K562 (cell line): Measurements from ENCODE around the gene APBA2. TPM values are rescaled to one million over a fixed set of nuclear protein-coding genes. Genes with fewer than 3 reads are reported as not detected.

Experiments
- ATAC-seq: fragments of 200-7000 bp; cut with Tn5 transposase; 3 replicates; pipeline ENCODE4 v1.9.1; 2020; ENCODE audit warnings: moderate library complexity
- BruUV-seq: library from RNA; stranded (reverse); fragments of 400-500 nt; replicated peaks from 2 replicates; lab custom pipeline; 2021; lab: Mats Ljungman, UMichigan
- CTCF ChIA-PET: fragments of 300-600 bp; formaldehyde crosslinking; extraction: SDS; loops from one replicate; lab custom pipeline; 2021; ENCODE audit warnings: low intra/inter-chr PET ratio; lab: Yijun Ruan, JAX
- POLR2A ChIA-PET: fragments of 300-600, 350-650 bp; sonication (Branson Sonifier 250); formaldehyde crosslinking; extraction: SDS; loops from one replicate; lab custom pipeline; 2021; ENCODE audit warnings: antibody characterized with exemption, inconsistent platforms; lab: Yijun Ruan, JAX
- DNase-seq, 4 experiments: peaks; one replicate each; pipeline versions ENCODE4 v3.0.0 to v3.0.0-alpha.2; 2011 to 2018; ENCODE audit warnings: low spot score in 3 of 4, mixed read lengths in 3 of 4; ENCODE audit errors: extremely low read depth in 1 of 4
- FAIRE-seq: peaks from 2 replicates; lab custom pipeline; 2011; peaks lifted over from hg19 to GRCh38; lab: Jason Lieb, UNC
- H2AFZ ChIP-seq: 2 replicates; pipeline ENCODE4 v1.6.0; 2011; ENCODE audit warnings: low read depth, low read length, control low read depth, inconsistent platforms
- H3K27ac ChIP-seq: fragments of 200-600 bp; 3 replicates; pipeline ENCODE4 v1.8.0; 2011; ENCODE audit warnings: low read depth, mild to moderate bottlenecking, control low read depth, inconsistent platforms, low read length, moderate library complexity, mixed read lengths; ENCODE audit errors: extremely low read depth
- H3K27me3 ChIP-seq, 2 experiments: fragments of 300-600 bp in 1 of 2; 2 replicates in 1 of 2; 3 replicates in 1 of 2; pipeline versions ENCODE4 v1.6.0 to v1.8.0; 2011; ENCODE audit warnings: inconsistent platforms in 2 of 2, low read length in 2 of 2, mild to moderate bottlenecking in 1 of 2, mixed read lengths in 1 of 2, moderate library complexity in 1 of 2; ENCODE audit not compliant: control insufficient read depth in 2 of 2, insufficient read depth in 2 of 2
- H3K36me3 ChIP-seq: fragments of 300-600 bp; 3 replicates; pipeline ENCODE4 v1.8.0; 2011; ENCODE audit warnings: mild to moderate bottlenecking, low read length, inconsistent platforms; ENCODE audit not compliant: control insufficient read depth, insufficient read depth
- H3K4me1 ChIP-seq, 2 experiments: fragments of 200-600 bp in 1 of 2; replicated peaks in 1 of 2; 2 replicates in 1 of 2; 3 replicates in 1 of 2; pipeline versions ENCODE4 v1.5.1 to v1.8.0; 2011; ENCODE audit warnings: inconsistent platforms in 2 of 2, low read length in 2 of 2, mild to moderate bottlenecking in 1 of 2, mixed read lengths in 1 of 2, moderate library complexity in 1 of 2; ENCODE audit not compliant: control insufficient read depth in 2 of 2, insufficient read depth in 2 of 2
- H3K4me2 ChIP-seq: 2 replicates; pipeline ENCODE4 v1.6.1; 2011; ENCODE audit warnings: low read length, control low read depth, inconsistent platforms, mixed read lengths; ENCODE audit not compliant: insufficient read depth
- H3K4me3 ChIP-seq: fragments of 200-600 bp; sonication (generic), shearing (Covaris generic); 2 replicates; pipeline ENCODE4 v1.5.1; 2016; ENCODE audit warnings: control low read depth, inconsistent platforms
- H3K79me2 ChIP-seq: fragments of 200-600 bp; 3 replicates; pipeline ENCODE4 v1.8.0; 2011; ENCODE audit warnings: low read length, inconsistent platforms; ENCODE audit not compliant: control insufficient read depth, insufficient read depth
- H3K9ac ChIP-seq, 2 experiments: 2 replicates each; pipeline versions ENCODE4 v1.6.0 to v1.6.1; 2011; ENCODE audit warnings: low read depth in 2 of 2, low read length in 2 of 2, control low read depth in 1 of 2, inconsistent platforms in 1 of 2, mild to moderate bottlenecking in 1 of 2, mixed read lengths in 1 of 2; ENCODE audit not compliant: insufficient read depth in 1 of 2
- H3K9me1 ChIP-seq: one replicate; pipeline ENCODE4 v1.6.0; 2011; ENCODE audit warnings: inconsistent platforms, mild to moderate bottlenecking, low read length, moderate library complexity; ENCODE audit not compliant: control insufficient read depth, insufficient read depth
- H3K9me3 ChIP-seq: replicated peaks from 2 replicates; pipeline ENCODE4 v1.5.1; 2011; ENCODE audit warnings: low read depth, low read length, inconsistent platforms; ENCODE audit not compliant: control insufficient read depth, insufficient read depth
- H4K20me1 ChIP-seq: replicated peaks from 2 replicates; pipeline ENCODE4 v1.6.1; 2011; ENCODE audit warnings: low read length, inconsistent platforms, mixed read lengths; ENCODE audit not compliant: control insufficient read depth, insufficient read depth
- KLF13 ChIP-seq: fragments of 450-650 bp; IDR thresholded peaks from 2 replicates; pipeline ENCODE4 v1.6.1; 2016; ENCODE audit warnings: missing genetic modification characterization, low read depth, mild to moderate bottlenecking, missing compliant biosample characterization, moderate library complexity, borderline replicate concordance
- POLR2AphosphoS5 ChIP-seq: IDR thresholded peaks from 2 replicates; pipeline ENCODE4 v1.6.1; 2011; ENCODE audit warnings: mild to moderate bottlenecking, low read depth, low read length, moderate library complexity; ENCODE audit not compliant: control insufficient read depth, insufficient read depth
- PTTG1 ChIP-seq: fragments of 450-650 bp; IDR thresholded peaks from 2 replicates; pipeline ENCODE4 v1.6.1; 2016; ENCODE audit warnings: low read depth, mild to moderate bottlenecking, missing genetic modification characterization, missing compliant biosample characterization
- SUPT5H ChIP-seq: fragments of 450-650 bp; IDR thresholded peaks from 2 replicates; pipeline ENCODE4 v1.6.1; 2016
- U2AF2 ChIP-seq: fragments of 200-400 bp; formaldehyde crosslinking; optimal IDR thresholded peaks from 2 replicates; pipeline ENCODE3; 2017; ENCODE audit warnings: low read depth, mild to moderate bottlenecking, low read length
- ZNF224 ChIP-seq: sonication (generic); formaldehyde crosslinking; IDR thresholded peaks from 2 replicates; pipeline ENCODE4 v1.8.0; 2022; ENCODE audit warnings: mild to moderate bottlenecking, missing genetic modification reagents
- ZNF586 ChIP-seq: fragments of 450-650 bp; formaldehyde crosslinking; conservative IDR thresholded peaks from 2 replicates; pipeline ENCODE4 v1.4.0; 2020; ENCODE audit warnings: mild to moderate bottlenecking, moderate library complexity
- ZNF75A ChIP-seq: fragments of 450-650 bp; formaldehyde crosslinking; IDR thresholded peaks from 2 replicates; pipeline ENCODE4 v1.4.0; 2020; ENCODE audit warnings: mild to moderate bottlenecking
- WGBS: fragments of 100-300 bp; shearing (Covaris generic); methylation state at CpG from one replicate; pipeline ENCODE4 v1.1.6; 2016; ENCODE audit warnings: low coverage, mixed read lengths; ENCODE audit not compliant: insufficient coverage; ENCODE audit errors: missing lambda C conversion rate; 5-methylcytosine and 5-hydroxymethylcytosine counted together
- in situ Hi-C: fragments of 300-500 bp; cut with MboI; formaldehyde crosslinking; loops from 4 replicates; pipeline ENCODE4 v1.15.0; 2018; ENCODE audit warnings: inconsistent platforms, mixed read lengths
- intact Hi-C: fragments of 100-400 bp; cut with micrococcal nuclease; formaldehyde crosslinking; loops from 2 replicates; pipeline ENCODE4 v1.14.2; 2022
- polyA plus RNA-seq, 8 experiments: library from polyadenylated mRNA; depleted of rRNA in 4 of 8; stranded (reverse) in 5 of 8; unstranded in 3 of 8; fragments of >200 nt; fragmentation: Nextera tagmentation in 2 of 8; fragmentation: Illumina TruSeq in 1 of 8; extraction: Ambion mirVana in 2 of 8; extraction: Trizol in 1 of 8; gene quantifications; 2 replicates each; pipeline versions ENCODE4 v1.2.1 to v1.2.3, GENCODE V29; 2011 to 2014; ENCODE audit warnings: inconsistent platforms in 1 of 8, missing spikeins in 1 of 8
- total RNA-seq, 7 experiments: library from RNA; depleted of rRNA in 6 of 7; stranded (reverse); fragments of >200 nt in 6 of 7; fragmentation: Illumina TruSeq in 2 of 7; extraction: Trizol in 2 of 7; gene quantifications; 2 replicates each; pipeline versions ENCODE4 v1.2.1 to v1.2.3, GENCODE V29; 2011 to 2021; ENCODE audit warnings: low replicate concordance in 1 of 7
- TF ChIP-seq, protein P1 (sequence below): fragments of 250-450 bp; sonication (Bioruptor Pico); IDR thresholded peaks from 2 replicates; pipeline ENCODE4 v1.5.0; 2021
- TF ChIP-seq, protein P2 (sequence below), 2 experiments: fragments of 450-650 bp; formaldehyde crosslinking in 1 of 2; IDR thresholded peaks; 2 replicates each; pipeline versions ENCODE4 v1.4.0 to v1.6.1; 2014 to 2020; ENCODE audit warnings: mild to moderate bottlenecking in 2 of 2, borderline replicate concordance in 1 of 2, low read depth in 1 of 2

Gene APBA2
- total and polyA plus RNA-seq, 9 of the 15 experiments (the other 6 are each of a cell fraction or from before 2014, with no cell fraction given) = 0.24 to 40.9 (median 25.2) TPM

DNA sequence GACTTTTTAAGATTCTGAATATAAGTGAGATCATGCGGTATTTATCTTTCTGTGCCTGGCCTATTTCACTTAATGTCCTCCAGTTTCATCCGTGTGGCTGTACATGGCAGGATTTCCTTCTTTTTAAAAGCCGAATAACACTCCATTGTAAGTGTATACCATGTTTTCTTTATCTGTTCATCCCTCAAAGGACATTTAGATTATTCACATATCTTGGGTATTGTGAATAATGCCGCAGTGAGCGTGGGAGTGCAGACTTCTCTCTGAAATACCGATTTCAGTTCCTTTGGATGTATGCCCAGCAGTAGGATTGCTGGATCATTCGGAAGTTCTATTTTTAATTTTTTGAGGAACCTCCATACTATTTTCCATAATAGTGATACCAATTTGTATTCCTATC lies 136.1 kb downstream of the APBA2 start:
- Histone ChIP-seq H2AFZ (no peak overlapping the region), H3K4me3 (no peak overlapping the region), H3K4me2 (no peak overlapping the region), H3K9me3 (no peaks in the 10 kb centered on the region), H3K9ac (no peak overlapping the region), H3K4me1 (no peaks in the 10 kb centered on the region; a peak in 1 of 5 replicates), H3K9me1 (no peaks in the 10 kb centered on the region), H3K36me3 (no peaks in the 10 kb centered on the region), H3K27ac (no peak overlapping the region), H3K27me3 (no peaks in the 10 kb centered on the region), H3K79me2 (no peaks in the 10 kb centered on the region), H4K20me1 (no peaks in the 10 kb centered on the region)
- WGBS = 60% methylated on average over 7 of the region's 7 CpGs
- intact Hi-C loops = no loop called here
- ChIA-PET POLR2A (no interaction called here), CTCF (no interaction called here)
- DNase-seq (no peak), ATAC-seq (no peak), FAIRE-seq (no peak)
- in situ Hi-C loops = no loop called here
- BruUV-seq = no TSS peak
- no peak for TF ChIP-seq ZNF586
- no peak for TF ChIP-seq ZNF224 (CRISPR knock-in tag)
- TF ChIP-seq, protein P1, sequence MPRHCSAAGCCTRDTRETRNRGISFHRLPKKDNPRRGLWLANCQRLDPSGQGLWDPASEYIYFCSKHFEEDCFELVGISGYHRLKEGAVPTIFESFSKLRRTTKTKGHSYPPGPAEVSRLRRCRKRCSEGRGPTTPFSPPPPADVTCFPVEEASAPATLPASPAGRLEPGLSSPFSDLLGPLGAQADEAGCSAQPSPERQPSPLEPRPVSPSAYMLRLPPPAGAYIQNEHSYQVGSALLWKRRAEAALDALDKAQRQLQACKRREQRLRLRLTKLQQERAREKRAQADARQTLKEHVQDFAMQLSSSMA (CRISPR knock-in tag) = no peak
- TF ChIP-seq KLF13 (tag) = no peak
- TF ChIP-seq, protein P2, sequence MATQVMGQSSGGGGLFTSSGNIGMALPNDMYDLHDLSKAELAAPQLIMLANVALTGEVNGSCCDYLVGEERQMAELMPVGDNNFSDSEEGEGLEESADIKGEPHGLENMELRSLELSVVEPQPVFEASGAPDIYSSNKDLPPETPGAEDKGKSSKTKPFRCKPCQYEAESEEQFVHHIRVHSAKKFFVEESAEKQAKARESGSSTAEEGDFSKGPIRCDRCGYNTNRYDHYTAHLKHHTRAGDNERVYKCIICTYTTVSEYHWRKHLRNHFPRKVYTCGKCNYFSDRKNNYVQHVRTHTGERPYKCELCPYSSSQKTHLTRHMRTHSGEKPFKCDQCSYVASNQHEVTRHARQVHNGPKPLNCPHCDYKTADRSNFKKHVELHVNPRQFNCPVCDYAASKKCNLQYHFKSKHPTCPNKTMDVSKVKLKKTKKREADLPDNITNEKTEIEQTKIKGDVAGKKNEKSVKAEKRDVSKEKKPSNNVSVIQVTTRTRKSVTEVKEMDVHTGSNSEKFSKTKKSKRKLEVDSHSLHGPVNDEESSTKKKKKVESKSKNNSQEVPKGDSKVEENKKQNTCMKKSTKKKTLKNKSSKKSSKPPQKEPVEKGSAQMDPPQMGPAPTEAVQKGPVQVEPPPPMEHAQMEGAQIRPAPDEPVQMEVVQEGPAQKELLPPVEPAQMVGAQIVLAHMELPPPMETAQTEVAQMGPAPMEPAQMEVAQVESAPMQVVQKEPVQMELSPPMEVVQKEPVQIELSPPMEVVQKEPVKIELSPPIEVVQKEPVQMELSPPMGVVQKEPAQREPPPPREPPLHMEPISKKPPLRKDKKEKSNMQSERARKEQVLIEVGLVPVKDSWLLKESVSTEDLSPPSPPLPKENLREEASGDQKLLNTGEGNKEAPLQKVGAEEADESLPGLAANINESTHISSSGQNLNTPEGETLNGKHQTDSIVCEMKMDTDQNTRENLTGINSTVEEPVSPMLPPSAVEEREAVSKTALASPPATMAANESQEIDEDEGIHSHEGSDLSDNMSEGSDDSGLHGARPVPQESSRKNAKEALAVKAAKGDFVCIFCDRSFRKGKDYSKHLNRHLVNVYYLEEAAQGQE (IDR thresholded peaks at IDR 0.05; ENCODE audit: borderline replicate concordance) = no peak
- TF ChIP-seq, protein P2 (CRISPR knock-in tag; IDR thresholded peaks at IDR 0.05; ENCODE audit: low read depth) = no peak
- TF ChIP-seq POLR2AphosphoS5 = no peak
- TF ChIP-seq U2AF2 = no peak
- TF ChIP-seq ZNF75A (CRISPR knock-in tag) = no peak
- no peak for TF ChIP-seq SUPT5H
- no peak for TF ChIP-seq PTTG1 (tag)
